COR-L47 (cell line): ENCODE measurements around the gene CMTM7.

Experiments used
- DNase-seq: peaks from one replicate; lab custom pipeline; 2025; lab: John Stamatoyannopoulos, UW

Gene CMTM7

GRCh38 chr3:32391643-32392535 is at the start of gene CMTM7:
TSS of gene CMTM7 (plus strand) at chr3:32391853. CDS start at chr3:32391907, 54 bp downstream.
- no peak for DNase-seq

GRCh38 chr3:32347343-32348125 is 44.1 kb upstream of the CMTM7 start:
- no peak for DNase-seq

GRCh38 chr3:32349184-32349583 is 42.5 kb upstream of the CMTM7 start:
- no peak for DNase-seq

- no peak for DNase-seq
Measured at GRCh38 chr3:32352563-32352962, 39.1 kb upstream of the CMTM7 start.

- DNase-seq: no peak
Measured at GRCh38 chr3:32353351-32353750, 38.3 kb upstream of the CMTM7 start.

- no peak for DNase-seq
Measured at GRCh38 chr3:32354362-32354778, 37.3 kb upstream of the CMTM7 start.

- DNase-seq: no peak
Measured at GRCh38 chr3:32355751-32356291, 35.8 kb upstream of the CMTM7 start.

GRCh38 chr3:32359766-32360492 is 31.7 kb upstream of the CMTM7 start:
- DNase-seq: no peak

- DNase-seq: no peak
Measured at GRCh38 chr3:32360493-32360827, 31.2 kb upstream of the CMTM7 start.

- no peak for DNase-seq
Measured at GRCh38 chr3:32366638-32367397, 24.8 kb upstream of the CMTM7 start.

GRCh38 chr3:32367442-32367841 is 24.2 kb upstream of the CMTM7 start:
- no peak for DNase-seq

GRCh38 chr3:32371461-32372212 is 20.0 kb upstream of the CMTM7 start:
- DNase-seq: no peak

GRCh38 chr3:32372213-32372490 is 19.5 kb upstream of the CMTM7 start:
- no peak for DNase-seq

- no peak for DNase-seq
Measured at GRCh38 chr3:32373276-32373675, 18.4 kb upstream of the CMTM7 start.

- no peak for DNase-seq
Measured at GRCh38 chr3:32373844-32374243, 17.8 kb upstream of the CMTM7 start.

GRCh38 chr3:32374788-32375595 is 16.7 kb upstream of the CMTM7 start:
- DNase-seq: peak; percentile 20

GRCh38 chr3:32375596-32375930 is 16.1 kb upstream of the CMTM7 start:
- DNase-seq: no peak

- no peak for DNase-seq
Measured at GRCh38 chr3:32376115-32376514, 15.5 kb upstream of the CMTM7 start.

- no peak for DNase-seq
Measured at GRCh38 chr3:32379831-32380500, 11.7 kb upstream of the CMTM7 start.

- no peak for DNase-seq
Measured at GRCh38 chr3:32381922-32382321, 9.7 kb upstream of the CMTM7 start.
